ENCODE results near the gene NPPC. TPM values are rescaled to one million over a fixed set of nuclear protein-coding genes. Genes with fewer than 3 reads are reported as not detected.

Gene NPPC
- polyA plus RNA-seq, 1 donor from 2014 or later = 2.7 TPM

DNA sequence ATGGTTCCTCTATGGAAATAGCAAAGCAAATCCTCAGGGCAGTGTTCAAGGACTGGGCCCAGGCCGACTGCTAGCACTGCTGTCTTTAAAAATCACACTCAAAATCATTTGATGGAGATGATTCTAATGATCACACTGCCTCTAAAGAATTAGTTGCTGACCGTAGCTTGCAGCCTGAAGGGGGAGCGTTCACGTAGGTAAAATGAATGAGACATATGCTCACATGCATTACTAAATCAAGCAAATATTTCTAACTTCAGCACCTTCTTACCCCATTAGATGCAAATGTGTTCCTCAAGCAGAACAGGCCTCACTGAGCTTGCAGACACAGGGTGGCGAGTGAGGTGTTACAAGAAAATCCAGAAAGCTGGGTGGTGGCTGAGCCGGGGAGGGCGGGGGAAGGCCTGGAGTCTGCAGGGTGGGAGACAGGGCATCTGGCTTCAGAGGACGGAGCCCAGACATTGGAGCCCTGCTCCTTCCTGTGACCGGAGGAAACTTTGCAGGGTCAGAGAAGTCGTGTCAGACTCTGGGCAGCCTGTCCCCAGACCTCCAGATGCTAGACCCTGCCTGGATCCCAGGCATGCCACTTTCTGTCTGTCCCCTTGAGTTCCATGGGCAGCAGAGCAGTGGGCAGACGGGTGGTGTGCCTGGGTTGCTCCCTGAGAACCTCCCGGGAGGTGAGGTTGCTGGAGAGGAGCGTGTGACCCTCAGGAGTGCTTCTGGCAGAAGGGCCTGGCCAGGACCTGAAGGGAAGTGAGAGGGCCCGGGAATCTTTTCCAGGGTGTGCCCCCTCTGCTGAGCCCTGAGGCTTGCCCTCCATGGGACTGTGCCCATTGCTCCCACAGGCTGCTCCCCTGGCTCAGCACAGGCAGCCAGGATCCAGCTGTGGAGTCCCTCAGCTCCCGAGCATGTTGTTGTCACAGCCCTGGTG lies 7.1 kb upstream of the NPPC start:
- Histone ChIP-seq H3F3A (ENCODE audit: insufficient read depth, low read length, poor library complexity, severe bottlenecking) (no peaks in the 10 kb centered on the region), H3K9me3 (ENCODE audit: low read length) (no peaks in the 10 kb centered on the region), H3K27ac (ENCODE audit: low read length) (no peak overlapping the region), H3K36me3 (ENCODE audit: insufficient read depth, low read length) (no peaks in the 10 kb centered on the region), H3K9me2 (ENCODE audit: insufficient read depth, low read length) (no peaks in the 10 kb centered on the region), H3K79me2 (replicated peaks; ENCODE audit: insufficient read depth, low read length) (no peaks in the 10 kb centered on the region), H3K9ac (ENCODE audit: low read length) (no peak overlapping the region), H3K4me2 (ENCODE audit: low read length) (no peak overlapping the region), H3K4me3 (ENCODE audit: low read length) (no peak overlapping the region), H4K20me1 (ENCODE audit: insufficient read depth) (no peaks in the 10 kb centered on the region), H3K27me3 (ENCODE audit: insufficient read depth, low read depth, low read length) (peaks cover 7% of the 10 kb centered on the region), H2AFZ (ENCODE audit: low read depth, low read length) (no peak overlapping the region)
- no peak for TF ChIP-seq RAD21 (conservative IDR thresholded peaks at IDR 0.05)

DNA sequence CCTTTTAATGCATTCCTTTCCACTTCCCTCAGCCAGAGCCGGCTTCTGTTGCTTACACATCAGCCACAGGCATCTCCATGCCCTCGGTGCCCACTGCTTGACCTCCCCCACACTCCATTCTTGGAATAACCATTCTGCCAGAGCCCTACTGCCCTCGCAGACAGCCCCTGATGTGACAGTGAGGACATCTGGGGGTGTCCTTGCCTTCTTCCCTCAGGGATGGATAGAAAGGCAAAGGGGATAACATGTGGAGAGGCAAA lies 6.4 kb upstream of the NPPC start:
- Histone ChIP-seq H3K9me2 (ENCODE audit: insufficient read depth, low read length) (no peaks in the 10 kb centered on the region), H3K9me3 (ENCODE audit: low read length) (no peaks in the 10 kb centered on the region), H3K4me2 (ENCODE audit: low read length) (no peak overlapping the region), H3K9ac (ENCODE audit: low read length) (no peak overlapping the region), H3K36me3 (ENCODE audit: insufficient read depth, low read length) (no peaks in the 10 kb centered on the region), H3F3A (ENCODE audit: insufficient read depth, low read length, poor library complexity, severe bottlenecking) (no peaks in the 10 kb centered on the region), H3K27me3 (ENCODE audit: insufficient read depth, low read depth, low read length) (peaks cover 13% of the 10 kb centered on the region), H2AFZ (ENCODE audit: low read depth, low read length) (no peak overlapping the region), H3K27ac (ENCODE audit: low read length) (no peak overlapping the region), H3K4me3 (ENCODE audit: low read length) (no peak overlapping the region), H3K79me2 (replicated peaks; ENCODE audit: insufficient read depth, low read length) (no peaks in the 10 kb centered on the region), H4K20me1 (ENCODE audit: insufficient read depth) (no peaks in the 10 kb centered on the region)
- TF ChIP-seq, protein P1, sequence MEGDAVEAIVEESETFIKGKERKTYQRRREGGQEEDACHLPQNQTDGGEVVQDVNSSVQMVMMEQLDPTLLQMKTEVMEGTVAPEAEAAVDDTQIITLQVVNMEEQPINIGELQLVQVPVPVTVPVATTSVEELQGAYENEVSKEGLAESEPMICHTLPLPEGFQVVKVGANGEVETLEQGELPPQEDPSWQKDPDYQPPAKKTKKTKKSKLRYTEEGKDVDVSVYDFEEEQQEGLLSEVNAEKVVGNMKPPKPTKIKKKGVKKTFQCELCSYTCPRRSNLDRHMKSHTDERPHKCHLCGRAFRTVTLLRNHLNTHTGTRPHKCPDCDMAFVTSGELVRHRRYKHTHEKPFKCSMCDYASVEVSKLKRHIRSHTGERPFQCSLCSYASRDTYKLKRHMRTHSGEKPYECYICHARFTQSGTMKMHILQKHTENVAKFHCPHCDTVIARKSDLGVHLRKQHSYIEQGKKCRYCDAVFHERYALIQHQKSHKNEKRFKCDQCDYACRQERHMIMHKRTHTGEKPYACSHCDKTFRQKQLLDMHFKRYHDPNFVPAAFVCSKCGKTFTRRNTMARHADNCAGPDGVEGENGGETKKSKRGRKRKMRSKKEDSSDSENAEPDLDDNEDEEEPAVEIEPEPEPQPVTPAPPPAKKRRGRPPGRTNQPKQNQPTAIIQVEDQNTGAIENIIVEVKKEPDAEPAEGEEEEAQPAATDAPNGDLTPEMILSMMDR (IDR thresholded peaks at IDR 0.05; ENCODE audit: poor library complexity, severe bottlenecking) = no peak
- TF ChIP-seq TAF1 (IDR thresholded peaks at IDR 0.05; ENCODE audit: low read depth) (no peak), EZH2 (IDR thresholded peaks at IDR 0.05; ENCODE audit: borderline replicate concordance, insufficient read depth, low read length, poor library complexity, severe bottlenecking) (no peak), MXI1 (conservative IDR thresholded peaks at IDR 0.05; ENCODE audit: poor library complexity, severe bottlenecking) (no peak), RAD21 (conservative IDR thresholded peaks at IDR 0.05) (no peak), SMC3 (conservative IDR thresholded peaks at IDR 0.05; ENCODE audit: poor library complexity) (no peak), POLR2AphosphoS5 (IDR thresholded peaks at IDR 0.05) (no peak), EP300 (conservative IDR thresholded peaks at IDR 0.05; ENCODE audit: poor library complexity, severe bottlenecking) (no peak)
- TF ChIP-seq, protein P2, sequence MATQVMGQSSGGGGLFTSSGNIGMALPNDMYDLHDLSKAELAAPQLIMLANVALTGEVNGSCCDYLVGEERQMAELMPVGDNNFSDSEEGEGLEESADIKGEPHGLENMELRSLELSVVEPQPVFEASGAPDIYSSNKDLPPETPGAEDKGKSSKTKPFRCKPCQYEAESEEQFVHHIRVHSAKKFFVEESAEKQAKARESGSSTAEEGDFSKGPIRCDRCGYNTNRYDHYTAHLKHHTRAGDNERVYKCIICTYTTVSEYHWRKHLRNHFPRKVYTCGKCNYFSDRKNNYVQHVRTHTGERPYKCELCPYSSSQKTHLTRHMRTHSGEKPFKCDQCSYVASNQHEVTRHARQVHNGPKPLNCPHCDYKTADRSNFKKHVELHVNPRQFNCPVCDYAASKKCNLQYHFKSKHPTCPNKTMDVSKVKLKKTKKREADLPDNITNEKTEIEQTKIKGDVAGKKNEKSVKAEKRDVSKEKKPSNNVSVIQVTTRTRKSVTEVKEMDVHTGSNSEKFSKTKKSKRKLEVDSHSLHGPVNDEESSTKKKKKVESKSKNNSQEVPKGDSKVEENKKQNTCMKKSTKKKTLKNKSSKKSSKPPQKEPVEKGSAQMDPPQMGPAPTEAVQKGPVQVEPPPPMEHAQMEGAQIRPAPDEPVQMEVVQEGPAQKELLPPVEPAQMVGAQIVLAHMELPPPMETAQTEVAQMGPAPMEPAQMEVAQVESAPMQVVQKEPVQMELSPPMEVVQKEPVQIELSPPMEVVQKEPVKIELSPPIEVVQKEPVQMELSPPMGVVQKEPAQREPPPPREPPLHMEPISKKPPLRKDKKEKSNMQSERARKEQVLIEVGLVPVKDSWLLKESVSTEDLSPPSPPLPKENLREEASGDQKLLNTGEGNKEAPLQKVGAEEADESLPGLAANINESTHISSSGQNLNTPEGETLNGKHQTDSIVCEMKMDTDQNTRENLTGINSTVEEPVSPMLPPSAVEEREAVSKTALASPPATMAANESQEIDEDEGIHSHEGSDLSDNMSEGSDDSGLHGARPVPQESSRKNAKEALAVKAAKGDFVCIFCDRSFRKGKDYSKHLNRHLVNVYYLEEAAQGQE (IDR thresholded peaks at IDR 0.05; ENCODE audit: borderline replicate concordance) = no peak
